Measurements from ENCODE around the gene SBNO2. TPM values are rescaled to one million over a fixed set of nuclear protein-coding genes. Genes with fewer than 3 reads are reported as not detected.

The SBNO2 gene
- total and polyA plus RNA-seq, 9 of the 15 experiments (the other 6 are each of a cell fraction or from before 2014, with no cell fraction given), result 0.01 to 46.2 (median 6.7) TPM

DNA sequence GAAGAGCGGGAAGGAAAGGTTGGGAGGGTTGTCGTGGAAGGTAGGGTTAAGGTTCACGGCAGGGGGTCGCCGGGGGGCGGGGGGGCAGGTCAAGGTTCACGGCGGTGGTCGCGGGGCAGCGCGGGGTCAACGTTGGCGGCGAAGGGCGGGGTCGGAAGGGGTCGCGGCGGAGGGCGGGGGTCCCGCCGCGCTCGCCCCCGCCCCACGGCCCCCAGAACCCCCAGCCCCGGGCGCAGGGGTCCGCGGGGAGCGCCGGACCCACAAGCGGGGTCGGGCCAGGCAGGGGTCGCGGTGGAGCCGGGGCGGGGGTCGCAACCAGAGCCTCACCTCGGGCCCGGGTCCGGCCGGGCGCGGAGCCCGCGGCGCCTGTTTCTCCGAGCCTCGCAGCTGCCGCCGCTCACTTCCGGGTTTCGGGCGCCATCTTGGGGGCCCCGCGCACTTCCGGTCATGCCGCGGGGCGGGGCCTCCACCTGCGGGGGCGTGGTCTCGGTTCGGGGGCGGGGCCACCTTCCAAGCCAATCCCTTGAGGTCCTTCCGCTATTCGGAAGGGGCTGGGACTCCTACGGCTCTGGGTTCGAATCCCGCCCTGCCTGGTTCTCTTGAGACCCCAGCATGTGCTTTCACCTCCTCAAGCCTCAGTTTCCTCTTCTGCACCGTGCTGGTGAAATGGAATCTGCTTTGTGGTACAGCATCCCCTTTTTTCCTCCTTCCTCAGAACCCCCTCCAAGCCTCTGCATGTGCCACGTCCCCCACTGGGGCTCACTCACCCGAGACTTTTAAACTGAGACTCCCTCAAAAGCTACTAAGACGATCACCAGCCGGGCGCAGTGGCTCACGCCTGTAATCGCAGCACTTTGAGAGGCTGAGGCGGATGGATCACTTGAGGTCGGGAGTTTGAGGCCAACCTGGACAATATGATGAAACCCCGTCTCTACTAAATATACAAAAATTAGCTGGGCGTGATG lies at the start of gene SBNO2 (continued):
- TF ChIP-seq, protein P1, sequence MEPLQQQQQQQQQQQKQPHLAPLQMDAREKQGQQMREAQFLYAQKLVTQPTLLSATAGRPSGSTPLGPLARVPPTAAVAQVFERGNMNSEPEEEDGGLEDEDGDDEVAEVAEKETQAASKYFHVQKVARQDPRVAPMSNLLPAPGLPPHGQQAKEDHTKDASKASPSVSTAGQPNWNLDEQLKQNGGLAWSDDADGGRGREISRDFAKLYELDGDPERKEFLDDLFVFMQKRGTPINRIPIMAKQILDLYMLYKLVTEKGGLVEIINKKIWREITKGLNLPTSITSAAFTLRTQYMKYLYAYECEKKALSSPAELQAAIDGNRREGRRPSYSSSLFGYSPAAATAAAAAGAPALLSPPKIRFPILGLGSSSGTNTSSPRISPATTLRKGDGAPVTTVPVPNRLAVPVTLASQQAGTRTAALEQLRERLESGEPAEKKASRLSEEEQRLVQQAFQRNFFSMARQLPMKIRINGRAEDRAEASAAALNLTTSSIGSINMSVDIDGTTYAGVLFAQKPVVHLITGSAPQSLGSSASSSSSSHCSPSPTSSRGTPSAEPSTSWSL (CRISPR knock-in tag; IDR thresholded peaks at IDR 0.05; ENCODE audit: borderline replicate concordance), result no peak
- TF ChIP-seq HMGN3 (IDR thresholded peaks at IDR 0.05; ENCODE audit: borderline replicate concordance, extremely low read depth, insufficient read length, low read depth, low read length) (peak; percentile 81), ZNF668 (CRISPR knock-in tag; IDR thresholded peaks at IDR 0.05) (no peak), YY1 (IDR thresholded peaks at IDR 0.05; ENCODE audit: borderline replicate concordance in 1 of 3, control insufficient read depth in 1 of 3, extremely low read depth in 1 of 3, insufficient read depth in 3 of 3, insufficient read length in 1 of 3, insufficient replicate concordance in 2 of 3, low read depth in 1 of 3, low read length in 2 of 3) (peak; percentile 87 to 99 (median 98)), TAF1 (IDR thresholded peaks at IDR 0.05; ENCODE audit: control insufficient read depth, extremely low read depth, insufficient read depth, low read length, severe bottlenecking) (peak; percentile 99), ZNF764 (CRISPR knock-in tag; IDR thresholded peaks at IDR 0.05; ENCODE audit: low read depth) (peak; percentile 62; the same call in 1 of the 2 replicates), PHF20 (IDR thresholded peaks at IDR 0.05; ENCODE audit: partially characterized antibody) (peak; percentile 30), SRF (CRISPR knock-in tag; IDR thresholded peaks at IDR 0.05) (peak in 1 of 2 experiments; percentile 69; a peak in 2 of 4 replicates), MXI1 (IDR thresholded peaks at IDR 0.05; ENCODE audit: low read depth, low read length) (0 out of 2 replicates have a peak, but pooled peaks have one; percentile 50), ADNP (tag; IDR thresholded peaks at IDR 0.05) (peak; percentile 92)
- TF ChIP-seq, protein P2, sequence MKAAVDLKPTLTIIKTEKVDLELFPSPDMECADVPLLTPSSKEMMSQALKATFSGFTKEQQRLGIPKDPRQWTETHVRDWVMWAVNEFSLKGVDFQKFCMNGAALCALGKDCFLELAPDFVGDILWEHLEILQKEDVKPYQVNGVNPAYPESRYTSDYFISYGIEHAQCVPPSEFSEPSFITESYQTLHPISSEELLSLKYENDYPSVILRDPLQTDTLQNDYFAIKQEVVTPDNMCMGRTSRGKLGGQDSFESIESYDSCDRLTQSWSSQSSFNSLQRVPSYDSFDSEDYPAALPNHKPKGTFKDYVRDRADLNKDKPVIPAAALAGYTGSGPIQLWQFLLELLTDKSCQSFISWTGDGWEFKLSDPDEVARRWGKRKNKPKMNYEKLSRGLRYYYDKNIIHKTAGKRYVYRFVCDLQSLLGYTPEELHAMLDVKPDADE (conservative IDR thresholded peaks at IDR 0.05; ENCODE audit: control insufficient read depth, low read depth, low read length), result peak; percentile 90; the same call in 1 of the 2 replicates
- TF ChIP-seq, protein P3, sequence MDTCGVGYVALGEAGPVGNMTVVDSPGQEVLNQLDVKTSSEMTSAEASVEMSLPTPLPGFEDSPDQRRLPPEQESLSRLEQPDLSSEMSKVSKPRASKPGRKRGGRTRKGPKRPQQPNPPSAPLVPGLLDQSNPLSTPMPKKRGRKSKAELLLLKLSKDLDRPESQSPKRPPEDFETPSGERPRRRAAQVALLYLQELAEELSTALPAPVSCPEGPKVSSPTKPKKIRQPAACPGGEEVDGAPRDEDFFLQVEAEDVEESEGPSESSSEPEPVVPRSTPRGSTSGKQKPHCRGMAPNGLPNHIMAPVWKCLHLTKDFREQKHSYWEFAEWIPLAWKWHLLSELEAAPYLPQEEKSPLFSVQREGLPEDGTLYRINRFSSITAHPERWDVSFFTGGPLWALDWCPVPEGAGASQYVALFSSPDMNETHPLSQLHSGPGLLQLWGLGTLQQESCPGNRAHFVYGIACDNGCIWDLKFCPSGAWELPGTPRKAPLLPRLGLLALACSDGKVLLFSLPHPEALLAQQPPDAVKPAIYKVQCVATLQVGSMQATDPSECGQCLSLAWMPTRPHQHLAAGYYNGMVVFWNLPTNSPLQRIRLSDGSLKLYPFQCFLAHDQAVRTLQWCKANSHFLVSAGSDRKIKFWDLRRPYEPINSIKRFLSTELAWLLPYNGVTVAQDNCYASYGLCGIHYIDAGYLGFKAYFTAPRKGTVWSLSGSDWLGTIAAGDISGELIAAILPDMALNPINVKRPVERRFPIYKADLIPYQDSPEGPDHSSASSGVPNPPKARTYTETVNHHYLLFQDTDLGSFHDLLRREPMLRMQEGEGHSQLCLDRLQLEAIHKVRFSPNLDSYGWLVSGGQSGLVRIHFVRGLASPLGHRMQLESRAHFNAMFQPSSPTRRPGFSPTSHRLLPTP (IDR thresholded peaks at IDR 0.05; ENCODE audit: borderline replicate concordance, extremely low read depth, insufficient read length), result peak; percentile 93
- TF ChIP-seq, protein P4, sequence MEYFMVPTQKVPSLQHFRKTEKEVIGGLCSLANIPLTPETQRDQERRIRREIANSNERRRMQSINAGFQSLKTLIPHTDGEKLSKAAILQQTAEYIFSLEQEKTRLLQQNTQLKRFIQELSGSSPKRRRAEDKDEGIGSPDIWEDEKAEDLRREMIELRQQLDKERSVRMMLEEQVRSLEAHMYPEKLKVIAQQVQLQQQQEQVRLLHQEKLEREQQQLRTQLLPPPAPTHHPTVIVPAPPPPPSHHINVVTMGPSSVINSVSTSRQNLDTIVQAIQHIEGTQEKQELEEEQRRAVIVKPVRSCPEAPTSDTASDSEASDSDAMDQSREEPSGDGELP (CRISPR knock-in tag; IDR thresholded peaks at IDR 0.05; ENCODE audit: borderline replicate concordance), result peak; percentile 84
